ENCODE data around the gene RGMA.

RGMA gene

GRCh38 chr15:93056836-93057235 lies 32.2 kb downstream of the RGMA start:
- Histone ChIP-seq H3K9me3 (ENCODE audit: control insufficient read depth, low read length) (no peaks in the 10 kb centered on the region), H3K27me3 (replicated peaks; ENCODE audit: control insufficient read depth, insufficient read depth, low read length) (no peaks in the 10 kb centered on the region), H3K4me1 (ENCODE audit: control insufficient read depth, insufficient read depth, low read length) (peaks cover 6% of the 10 kb centered on the region), H3K9ac (ENCODE audit: low read length) (no peak overlapping the region), H3K4me3 (ENCODE audit: low read length) (no peak overlapping the region), H3K36me3 (ENCODE audit: control insufficient read depth, insufficient read depth, low read length, severe bottlenecking) (peaks cover 5% of the 10 kb centered on the region)
- no peak for DNase-seq (ENCODE audit: low read depth)

- Histone ChIP-seq H3K9ac (ENCODE audit: low read length) (no peak overlapping the region), H3K9me3 (ENCODE audit: control insufficient read depth, low read length) (no peaks in the 10 kb centered on the region), H3K4me3 (ENCODE audit: low read length) (no peak overlapping the region), H3K4me1 (ENCODE audit: control insufficient read depth, insufficient read depth, low read length) (no peaks in the 10 kb centered on the region), H3K36me3 (ENCODE audit: control insufficient read depth, insufficient read depth, low read length, severe bottlenecking) (peaks cover 12% of the 10 kb centered on the region), H3K27me3 (replicated peaks; ENCODE audit: control insufficient read depth, insufficient read depth, low read length) (no peaks in the 10 kb centered on the region)
- DNase-seq (ENCODE audit: low read depth): no peak
Observed at GRCh38 chr15:93055211-93055610, 33.8 kb downstream of the RGMA start.

GRCh38 chr15:93052090-93052879 lies 36.7 kb downstream of the RGMA start:
- peaks cover 27% of the 10 kb centered on the region for H3K36me3 ChIP-seq (ENCODE audit: control insufficient read depth, insufficient read depth, low read length, severe bottlenecking)
- H3K27me3 ChIP-seq (replicated peaks; ENCODE audit: control insufficient read depth, insufficient read depth, low read length): no peaks in the 10 kb centered on the region
- no peak overlapping the region for H3K4me3 ChIP-seq (ENCODE audit: low read length)
- no peak overlapping the region for H3K9ac ChIP-seq (ENCODE audit: low read length)
- DNase-seq (ENCODE audit: low read depth): no peak
- H3K9me3 ChIP-seq (ENCODE audit: control insufficient read depth, low read length): no peaks in the 10 kb centered on the region
- H3K4me1 ChIP-seq (ENCODE audit: control insufficient read depth, insufficient read depth, low read length): no peaks in the 10 kb centered on the region

- peaks cover 34% of the 10 kb centered on the region for H3K36me3 ChIP-seq (ENCODE audit: control insufficient read depth, insufficient read depth, low read length, severe bottlenecking)
- peaks cover under 1% of the 10 kb centered on the region for H3K9me3 ChIP-seq (ENCODE audit: control insufficient read depth, low read length)
- DNase-seq (ENCODE audit: low read depth): no peak
- H3K4me1 ChIP-seq (ENCODE audit: control insufficient read depth, insufficient read depth, low read length): no peaks in the 10 kb centered on the region
- H3K4me3 ChIP-seq (ENCODE audit: low read length): no peak overlapping the region
- H3K9ac ChIP-seq (ENCODE audit: low read length): no peak overlapping the region
- no peaks in the 10 kb centered on the region for H3K27me3 ChIP-seq (replicated peaks; ENCODE audit: control insufficient read depth, insufficient read depth, low read length)
Observed at GRCh38 chr15:93051236-93052089, 37.5 kb downstream of the RGMA start.

- peaks cover 7% of the 10 kb centered on the region for H3K9me3 ChIP-seq (ENCODE audit: control insufficient read depth, low read length)
- DNase-seq (ENCODE audit: low read depth): no peak
- H3K4me1 ChIP-seq (ENCODE audit: control insufficient read depth, insufficient read depth, low read length): no peaks in the 10 kb centered on the region
- no peak overlapping the region for H3K9ac ChIP-seq (ENCODE audit: low read length)
- no peak overlapping the region for H3K4me3 ChIP-seq (ENCODE audit: low read length)
- no peaks in the 10 kb centered on the region for H3K27me3 ChIP-seq (replicated peaks; ENCODE audit: control insufficient read depth, insufficient read depth, low read length)
- peaks cover 41% of the 10 kb centered on the region for H3K36me3 ChIP-seq (ENCODE audit: control insufficient read depth, insufficient read depth, low read length, severe bottlenecking)
Observed at GRCh38 chr15:93050648-93051047, 38.4 kb downstream of the RGMA start.

GRCh38 chr15:93049914-93050578 lies 39.0 kb downstream of the RGMA start:
- no peak overlapping the region for H3K4me3 ChIP-seq (ENCODE audit: low read length)
- no peaks in the 10 kb centered on the region for H3K4me1 ChIP-seq (ENCODE audit: control insufficient read depth, insufficient read depth, low read length)
- no peak overlapping the region for H3K9ac ChIP-seq (ENCODE audit: low read length)
- DNase-seq (ENCODE audit: low read depth): no peak
- H3K36me3 ChIP-seq (ENCODE audit: control insufficient read depth, insufficient read depth, low read length, severe bottlenecking): peaks cover 45% of the 10 kb centered on the region
- peaks cover 7% of the 10 kb centered on the region for H3K9me3 ChIP-seq (ENCODE audit: control insufficient read depth, low read length)
- H3K27me3 ChIP-seq (replicated peaks; ENCODE audit: control insufficient read depth, insufficient read depth, low read length): no peaks in the 10 kb centered on the region

GRCh38 chr15:93049233-93049632 lies 39.8 kb downstream of the RGMA start:
- no peaks in the 10 kb centered on the region for H3K4me1 ChIP-seq (ENCODE audit: control insufficient read depth, insufficient read depth, low read length)
- no peaks in the 10 kb centered on the region for H3K27me3 ChIP-seq (replicated peaks; ENCODE audit: control insufficient read depth, insufficient read depth, low read length)
- peaks cover 52% of the 10 kb centered on the region for H3K36me3 ChIP-seq (ENCODE audit: control insufficient read depth, insufficient read depth, low read length, severe bottlenecking)
- H3K4me3 ChIP-seq (ENCODE audit: low read length): no peak overlapping the region
- no peak overlapping the region for H3K9ac ChIP-seq (ENCODE audit: low read length)
- no peak for DNase-seq (ENCODE audit: low read depth)
- peaks cover 7% of the 10 kb centered on the region for H3K9me3 ChIP-seq (ENCODE audit: control insufficient read depth, low read length)

- Histone ChIP-seq H3K36me3 (ENCODE audit: control insufficient read depth, insufficient read depth, low read length, severe bottlenecking) (peaks cover 52% of the 10 kb centered on the region), H3K4me3 (ENCODE audit: low read length) (no peak overlapping the region), H3K27me3 (replicated peaks; ENCODE audit: control insufficient read depth, insufficient read depth, low read length) (no peaks in the 10 kb centered on the region)
Observed at GRCh38 chr15:93048759-93049161, 40.3 kb downstream of the RGMA start.

GRCh38 chr15:93048426-93048721 lies 40.6 kb downstream of the RGMA start:
- H3K4me1 ChIP-seq (ENCODE audit: control insufficient read depth, insufficient read depth, low read length): no peaks in the 10 kb centered on the region
- DNase-seq (ENCODE audit: low read depth): no peak
- H3K4me3 ChIP-seq (ENCODE audit: low read length): no peak overlapping the region
- peaks cover 7% of the 10 kb centered on the region for H3K9me3 ChIP-seq (ENCODE audit: control insufficient read depth, low read length)
- H3K9ac ChIP-seq (ENCODE audit: low read length): no peak overlapping the region
- peaks cover 52% of the 10 kb centered on the region for H3K36me3 ChIP-seq (ENCODE audit: control insufficient read depth, insufficient read depth, low read length, severe bottlenecking)
- H3K27me3 ChIP-seq (replicated peaks; ENCODE audit: control insufficient read depth, insufficient read depth, low read length): no peaks in the 10 kb centered on the region

More at GRCh38 chr15:93048759-93049161, 40.3 kb downstream of the RGMA start:
- Histone ChIP-seq H3K9ac (ENCODE audit: low read length) (no peak overlapping the region), H3K9me3 (ENCODE audit: control insufficient read depth, low read length) (peaks cover 7% of the 10 kb centered on the region), H3K4me1 (ENCODE audit: control insufficient read depth, insufficient read depth, low read length) (no peaks in the 10 kb centered on the region)
- DNase-seq (ENCODE audit: low read depth): no peak

GRCh38 chr15:93047621-93048425 lies 41.2 kb downstream of the RGMA start:
- H3K27me3 ChIP-seq (replicated peaks; ENCODE audit: control insufficient read depth, insufficient read depth, low read length): no peaks in the 10 kb centered on the region
- H3K4me1 ChIP-seq (ENCODE audit: control insufficient read depth, insufficient read depth, low read length): no peaks in the 10 kb centered on the region
- H3K36me3 ChIP-seq (ENCODE audit: control insufficient read depth, insufficient read depth, low read length, severe bottlenecking): peaks cover 52% of the 10 kb centered on the region

More at GRCh38 chr15:93047621-93048425, 41.2 kb downstream of the RGMA start:
- Histone ChIP-seq H3K4me3 (ENCODE audit: low read length) (no peak overlapping the region), H3K9me3 (ENCODE audit: control insufficient read depth, low read length) (peaks cover 7% of the 10 kb centered on the region), H3K9ac (ENCODE audit: low read length) (no peak overlapping the region)
- DNase-seq (ENCODE audit: low read depth): no peak
